Peyer's patch (tissue), 4 donors: ENCODE measurements around the gene STT3B. TPM values are rescaled to one million over a fixed set of nuclear protein-coding genes. Genes with fewer than 3 reads are reported as not detected.

Experiments used
- DNase-seq, 3 donors: peaks; one replicate each; pipeline ENCODE4 v3.0.0-alpha.2; 2017 to 2019
- H3K27ac ChIP-seq, 4 donors: fragments of 200-600 bp; sonication (generic); one replicate each; pipeline ENCODE4 v1.5.1; 2016 to 2019
- H3K27me3 ChIP-seq, 2 donors: fragments of 200-600 bp; sonication (generic); one replicate each; pipeline ENCODE4 v1.5.1; 2019
- H3K36me3 ChIP-seq, 3 donors: fragments of 200-600 bp; sonication (generic); one replicate each; pipeline ENCODE4 v1.5.1; 2016 to 2019
- H3K4me1 ChIP-seq, 4 donors: fragments of 200-600 bp; sonication (generic); one replicate each; pipeline ENCODE4 v1.5.1; 2016 to 2019
- H3K4me3 ChIP-seq, 4 donors: fragments of 200-600 bp; sonication (generic); 1 replicate in 3 of 4; 2 replicates in 1 of 4; pipeline ENCODE4 v1.5.1; 2016 to 2019; ENCODE audit warnings: mild to moderate bottlenecking in 1 of 4
- H3K9me3 ChIP-seq, 4 donors: fragments of 200-600 bp; sonication (generic); one replicate each; pipeline ENCODE4 v1.5.1; 2016 to 2019; ENCODE audit warnings: mild to moderate bottlenecking in 1 of 4
- CTCF ChIP-seq, 6 experiments: fragments of 450-650 bp in 4 of 6; fragments of 200-600 bp in 2 of 6; sonication (generic) in 1 of 6; IDR thresholded peaks; one replicate each; pipeline ENCODE4 v1.5.1; 2017 to 2019; ENCODE audit warnings: antibody characterized with exemption in 6 of 6, mild to moderate bottlenecking in 3 of 6, moderate library complexity in 1 of 6
- POLR2A ChIP-seq, 2 donors: fragments of 450-650 bp; IDR thresholded peaks; one replicate each; pipeline ENCODE4 v1.5.1; 2017; ENCODE audit warnings: antibody characterized with exemption in 2 of 2, mild to moderate bottlenecking in 2 of 2, moderate library complexity in 2 of 2
- total RNA-seq, 4 donors: library from RNA; depleted of rRNA; stranded (reverse); fragments of >200 nt; gene quantifications; one replicate each; pipeline ENCODE4 v1.1.0, GENCODE V29; 2016

STT3B gene
- total RNA-seq, 4 donors from 2014 or later = 83.9 to 179 (median 144) TPM

DNA sequence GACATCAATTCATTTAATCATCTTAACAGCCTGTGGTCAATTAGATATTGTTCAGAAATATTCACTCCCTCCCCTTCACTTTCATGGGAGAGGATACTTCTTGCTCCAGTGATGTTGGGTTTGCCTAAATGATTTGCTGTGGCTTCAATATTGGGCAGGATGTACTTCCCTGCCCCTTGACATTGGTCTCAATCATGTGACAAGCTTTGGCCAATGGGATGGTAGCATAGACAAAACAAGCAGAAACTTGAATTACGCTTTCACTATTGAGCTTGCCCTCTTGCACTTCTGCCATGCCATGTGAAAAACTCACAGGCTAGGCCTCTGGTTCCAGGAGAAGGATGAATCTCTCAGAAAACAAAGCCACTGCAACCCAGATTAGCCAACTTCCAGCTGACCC, 42.2 kb upstream of the STT3B start:
- no peak overlapping the region for H3K27ac ChIP-seq
- TF ChIP-seq CTCF (IDR thresholded peaks at IDR 0.05) (no peak), POLR2A (IDR thresholded peaks at IDR 0.05) (no peak)
- DNase-seq = no peak
- H3K36me3 ChIP-seq = no peaks in the 10 kb centered on the region
- H3K9me3 ChIP-seq = peaks cover 0 to 7% (median 2%) of the 10 kb centered on the region in 4 donors
- no peaks in the 10 kb centered on the region for H3K27me3 ChIP-seq
- H3K4me3 ChIP-seq = no peak overlapping the region
- no peaks in the 10 kb centered on the region for H3K4me1 ChIP-seq

- Histone ChIP-seq H3K9me3 (peaks cover 0 to 7% (median 2%) of the 10 kb centered on the region in 4 donors), H3K36me3 (no peaks in the 10 kb centered on the region), H3K27ac (no peak overlapping the region), H3K4me3 (no peak overlapping the region), H3K4me1 (no peaks in the 10 kb centered on the region), H3K27me3 (no peaks in the 10 kb centered on the region)
- TF ChIP-seq POLR2A (IDR thresholded peaks at IDR 0.05) = no peak
- no peak for TF ChIP-seq CTCF (IDR thresholded peaks at IDR 0.05)
- DNase-seq = no peak
Measured at GRCh38 chr3:31491660-31492059, 41.1 kb upstream of the STT3B start.

DNA sequence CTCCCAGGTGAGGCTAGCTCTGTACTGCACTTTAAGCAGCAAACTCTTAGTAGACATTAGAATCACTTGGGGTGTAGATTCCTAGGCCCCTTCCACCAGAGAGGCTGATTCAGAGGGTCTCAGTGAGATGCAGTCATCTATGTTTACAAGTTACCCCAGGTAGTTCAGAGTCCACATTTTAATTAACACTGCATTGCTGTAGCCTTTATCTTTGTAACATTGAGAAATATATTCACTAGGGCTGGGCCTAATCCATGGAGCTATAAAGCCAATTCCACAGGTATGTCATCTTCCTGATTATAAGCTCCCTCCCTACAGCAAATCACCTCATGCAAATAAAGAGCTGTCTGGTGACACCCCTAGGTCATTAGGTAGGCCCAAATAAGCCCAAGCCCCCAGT, 39.6 kb upstream of the STT3B start:
- Histone ChIP-seq H3K27ac (no peak overlapping the region), H3K4me1 (no peaks in the 10 kb centered on the region), H3K36me3 (no peaks in the 10 kb centered on the region), H3K27me3 (no peaks in the 10 kb centered on the region), H3K4me3 (no peak overlapping the region), H3K9me3 (peaks cover 0 to 7% (median 2%) of the 10 kb centered on the region in 4 donors)
- TF ChIP-seq CTCF (IDR thresholded peaks at IDR 0.05) = no peak
- no peak for TF ChIP-seq POLR2A (IDR thresholded peaks at IDR 0.05)
- DNase-seq = no peak

DNA sequence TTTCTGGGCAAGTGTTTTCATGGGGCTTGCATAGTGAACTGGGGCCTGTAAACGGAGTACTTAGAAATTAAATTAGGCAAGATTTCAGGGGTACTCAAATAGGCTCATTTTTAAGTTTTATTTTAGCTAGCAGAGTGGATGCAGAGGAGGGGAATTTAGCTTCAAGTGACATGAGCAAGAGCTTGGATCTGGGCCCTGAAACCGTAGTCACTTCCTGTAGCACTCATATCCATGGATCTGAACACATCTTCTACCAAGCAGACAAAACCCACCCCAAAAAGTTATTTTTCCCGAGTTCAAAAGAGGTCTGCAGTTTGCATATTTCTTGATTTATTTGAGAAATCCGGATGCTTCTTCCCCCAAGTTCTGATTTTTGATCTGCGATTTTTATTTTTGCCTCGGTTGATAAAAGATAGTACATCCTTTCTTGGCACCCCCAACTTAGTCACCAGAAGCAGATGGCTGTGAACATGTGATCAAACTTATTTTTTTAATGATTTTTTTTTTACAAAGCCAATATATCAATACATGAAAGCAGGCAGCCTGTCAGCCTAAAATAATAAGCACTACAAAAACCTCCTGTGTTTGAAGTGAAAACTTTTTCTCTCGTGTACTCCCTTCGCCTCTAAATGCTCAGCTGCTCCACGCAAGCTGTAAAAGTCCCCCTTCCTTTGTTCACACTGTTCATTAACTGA, 36.6 kb upstream of the STT3B start:
- Histone ChIP-seq H3K27ac (no peak overlapping the region), H3K4me3 (no peak overlapping the region), H3K4me1 (no peaks in the 10 kb centered on the region), H3K9me3 (peaks cover 0 to 5% (median 0%) of the 10 kb centered on the region in 4 donors), H3K36me3 (no peaks in the 10 kb centered on the region), H3K27me3 (no peaks in the 10 kb centered on the region)
- no peak for TF ChIP-seq POLR2A (IDR thresholded peaks at IDR 0.05)
- no peak for TF ChIP-seq CTCF (IDR thresholded peaks at IDR 0.05)
- no peak for DNase-seq

- TF ChIP-seq POLR2A (IDR thresholded peaks at IDR 0.05) (no peak), CTCF (IDR thresholded peaks at IDR 0.05) (no peak)
- DNase-seq = no peak
- H3K27ac ChIP-seq = no peak overlapping the region
- no peaks in the 10 kb centered on the region for H3K27me3 ChIP-seq
- no peaks in the 10 kb centered on the region for H3K9me3 ChIP-seq
- H3K4me1 ChIP-seq = no peaks in the 10 kb centered on the region
- H3K4me3 ChIP-seq = no peak overlapping the region
- no peaks in the 10 kb centered on the region for H3K36me3 ChIP-seq
Measured at GRCh38 chr3:31498791-31499190, 33.9 kb upstream of the STT3B start.
